H9 (cell line): ENCODE results near the gene CPLX4. TPM values are rescaled to one million over a fixed set of nuclear protein-coding genes. Genes with fewer than 3 reads are reported as not detected.

Experiments used
- DNase-seq: peaks from one replicate; pipeline ENCODE4 v3.0.0-alpha.2; 2017
- H2AFZ ChIP-seq: one replicate; pipeline ENCODE4 v1.6.1; 2013; ENCODE audit warnings: mild to moderate bottlenecking, low read length, control low read depth, moderate library complexity
- H2AK5ac ChIP-seq: 2 replicates; pipeline ENCODE4 v1.6.1; 2013; ENCODE audit warnings: low read length, control low read depth, mixed read lengths; ENCODE audit not compliant: insufficient read length
- H2BK120ac ChIP-seq: one replicate; pipeline ENCODE4 v1.6.1; 2013; ENCODE audit warnings: low read depth, mild to moderate bottlenecking, low read length, control low read depth, inconsistent platforms; ENCODE audit not compliant: poor library complexity, severe bottlenecking
- H2BK12ac ChIP-seq: 2 replicates; pipeline ENCODE4 v1.6.1; 2013; ENCODE audit warnings: low read length, control low read depth, mixed read lengths, low read depth; ENCODE audit not compliant: insufficient read length
- H2BK15ac ChIP-seq: 2 replicates; pipeline ENCODE4 v1.6.1; 2013; ENCODE audit warnings: low read depth, low read length, control low read depth
- H2BK20ac ChIP-seq: one replicate; pipeline ENCODE4 v1.6.1; 2013; ENCODE audit warnings: low read depth, mild to moderate bottlenecking, low read length, control low read depth, inconsistent platforms; ENCODE audit not compliant: poor library complexity, severe bottlenecking
- H2BK5ac ChIP-seq: 2 replicates; pipeline ENCODE4 v1.6.1; 2013; ENCODE audit warnings: low read length, control low read depth, mixed read lengths; ENCODE audit not compliant: insufficient read length
- H3K14ac ChIP-seq: 2 replicates; pipeline ENCODE4 v1.6.1; 2013; ENCODE audit warnings: low read length, control low read depth; ENCODE audit not compliant: insufficient read depth
- H3K18ac ChIP-seq: 2 replicates; pipeline ENCODE4 v1.6.1; 2013; ENCODE audit warnings: low read depth, mild to moderate bottlenecking, mixed read lengths, low read length, control low read depth; ENCODE audit not compliant: insufficient read length
- H3K23ac ChIP-seq: 2 replicates; pipeline ENCODE4 v1.6.1; 2013; ENCODE audit warnings: low read length, control low read depth, mixed read lengths, low read depth; ENCODE audit not compliant: insufficient read length
- H3K23me2 ChIP-seq: 2 replicates; pipeline ENCODE4 v1.6.1; 2013; ENCODE audit warnings: low read depth, mild to moderate bottlenecking, mixed read lengths, low read length, control low read depth; ENCODE audit not compliant: insufficient read length, poor library complexity, severe bottlenecking
- H3K27ac ChIP-seq: 2 replicates; pipeline ENCODE4 v1.5.1; 2013; ENCODE audit warnings: low read length, control low read depth, mixed read lengths, low read depth; ENCODE audit not compliant: insufficient read length
- H3K27me3 ChIP-seq: 2 replicates; pipeline ENCODE4 v1.6.1; 2013; ENCODE audit warnings: low read length, control low read depth, inconsistent platforms; ENCODE audit not compliant: insufficient read depth
- H3K4ac ChIP-seq: 2 replicates; pipeline ENCODE4 v1.6.1; 2013; ENCODE audit warnings: low read depth, mild to moderate bottlenecking, control low read depth, inconsistent platforms, low read length, moderate library complexity
- H3K4me1 ChIP-seq: 2 replicates; pipeline ENCODE4 v1.6.1; 2013; ENCODE audit warnings: low read length, control low read depth, inconsistent platforms; ENCODE audit not compliant: insufficient read depth
- H3K4me2 ChIP-seq: 2 replicates; pipeline ENCODE4 v1.6.1; 2013; ENCODE audit warnings: low read length, control low read depth, mixed read lengths; ENCODE audit not compliant: insufficient read length, insufficient read depth
- H3K56ac ChIP-seq: 2 replicates; pipeline ENCODE4 v1.6.1; 2013; ENCODE audit warnings: low read depth, mild to moderate bottlenecking, mixed read lengths, low read length, control low read depth; ENCODE audit not compliant: insufficient read length
- H3K79me1 ChIP-seq: 2 replicates; pipeline ENCODE4 v1.6.1; 2013; ENCODE audit warnings: low read depth, mild to moderate bottlenecking, moderate library complexity, low read length, control low read depth, inconsistent platforms; ENCODE audit not compliant: insufficient read depth, poor library complexity, severe bottlenecking
- H3K79me2 ChIP-seq: 2 replicates; pipeline ENCODE4 v1.6.1; 2013; ENCODE audit warnings: low read length, control low read depth, inconsistent platforms; ENCODE audit not compliant: insufficient read depth
- H3K9ac ChIP-seq: 2 replicates; pipeline ENCODE4 v1.6.1; 2013; ENCODE audit warnings: low read length, control low read depth, mixed read lengths; ENCODE audit not compliant: insufficient read length; ENCODE audit errors: extremely low read depth
- H3K9me3 ChIP-seq: one replicate; pipeline ENCODE4 v1.6.1; 2013; ENCODE audit warnings: low read depth, low read length, inconsistent platforms; ENCODE audit not compliant: control insufficient read depth
- H3T11ph ChIP-seq: one replicate; pipeline ENCODE4 v1.6.1; 2013; ENCODE audit warnings: mild to moderate bottlenecking, low read length, control low read depth, inconsistent platforms
- H4K20me1 ChIP-seq: one replicate; pipeline ENCODE4 v1.6.1; 2013; ENCODE audit not compliant: control insufficient read depth, insufficient read length, insufficient read depth
- H4K5ac ChIP-seq: 2 replicates; pipeline ENCODE4 v1.6.1; 2013; ENCODE audit warnings: low read depth, mild to moderate bottlenecking, mixed read lengths, low read length, control low read depth; ENCODE audit not compliant: insufficient read length
- H4K8ac ChIP-seq: replicated peaks from 2 replicates; pipeline ENCODE4 v1.6.1; 2013; ENCODE audit warnings: low read length, control low read depth, mixed read lengths, low read depth; ENCODE audit not compliant: insufficient read length
- H4K91ac ChIP-seq: 2 replicates; pipeline ENCODE4 v1.6.1; 2013; ENCODE audit warnings: low read depth, mild to moderate bottlenecking, moderate library complexity, mixed read lengths, low read length, control low read depth; ENCODE audit not compliant: insufficient read length
- H3K27ac Mint-ChIP-seq, 3 experiments: 2 replicates in 2 of 3; 3 replicates in 1 of 3; pipeline ENCODE4 v1.8.0; 2020 to 2021; ENCODE audit warnings: mixed read lengths in 3 of 3, mild to moderate bottlenecking in 1 of 3, moderate library complexity in 1 of 3
- H3K27me3 Mint-ChIP-seq: 2 replicates; pipeline ENCODE4 v1.8.0; 2021; ENCODE audit warnings: low read depth, mild to moderate bottlenecking, moderate library complexity, mixed read lengths
- H3K36me3 Mint-ChIP-seq, 3 experiments: 2 replicates in 2 of 3; 3 replicates in 1 of 3; pipeline ENCODE4 v1.8.0; 2020 to 2021; ENCODE audit warnings: low read depth in 3 of 3, mixed read lengths in 3 of 3; ENCODE audit not compliant: insufficient read depth in 1 of 3
- H3K4me1 Mint-ChIP-seq, 2 experiments: 2 replicates each; pipeline ENCODE4 v1.8.0; 2020; ENCODE audit warnings: mixed read lengths in 2 of 2
- H3K4me3 Mint-ChIP-seq, 2 experiments: 2 replicates in 1 of 2; 3 replicates in 1 of 2; pipeline ENCODE4 v1.8.0; 2020 to 2021; ENCODE audit warnings: mild to moderate bottlenecking in 2 of 2, mixed read lengths in 2 of 2, moderate library complexity in 1 of 2
- H3K9me3 Mint-ChIP-seq, 2 experiments: 2 replicates in 1 of 2; 3 replicates in 1 of 2; pipeline ENCODE4 v1.8.0; 2020; ENCODE audit warnings: mild to moderate bottlenecking in 2 of 2, mixed read lengths in 2 of 2, moderate library complexity in 1 of 2
- CTCF ChIP-seq: fragments of 200-600 bp; sonication (generic); conservative IDR thresholded peaks from 3 replicates; pipeline ENCODE4 v1.8.0; 2021; ENCODE audit warnings: antibody characterized with exemption, mild to moderate bottlenecking
- WGBS: extraction: QIAGEN DNeasy Blood & Tissue Kit; methylation state at CpG from one replicate; pipeline ENCODE4 v1.1.7; 2013; ENCODE audit warnings: missing lambda C conversion rate, low lambda C conversion rate, mixed read lengths; ENCODE audit not compliant: insufficient read length; ENCODE audit errors: extremely low coverage; 5-methylcytosine and 5-hydroxymethylcytosine counted together
- total RNA-seq: library from RNA; stranded (reverse); gene quantifications from 2 replicates; pipeline ENCODE4 v1.2.1, GENCODE V29; 2021

Gene CPLX4
- total RNA-seq, 1 experiment from 2014 or later, result not detected

GRCh38 chr18:59303656-59304195, 14.7 kb downstream of the CPLX4 start:
- Histone ChIP-seq H3K79me1 (no peaks in the 10 kb centered on the region), H3K79me2 (no peaks in the 10 kb centered on the region), H3K14ac (no peak overlapping the region), H2BK5ac (no peak overlapping the region), H3K27me3 (no peaks in the 10 kb centered on the region), H2AK5ac (no peak overlapping the region), H3K18ac (no peak overlapping the region), H3K4me1 (no peaks in the 10 kb centered on the region), H4K8ac (no peak overlapping the region), H4K5ac (no peak overlapping the region), H3K4me2 (no peak overlapping the region), H3K56ac (no peak overlapping the region), H2BK20ac (no peak overlapping the region), H4K20me1 (no peaks in the 10 kb centered on the region), H3K23ac (no peak overlapping the region), H3K23me2 (no peaks in the 10 kb centered on the region), H3K4ac (no peak overlapping the region), H3K9ac (no peak overlapping the region), H2BK120ac (no peak overlapping the region), H4K91ac (no peak overlapping the region), H3T11ph (no peak overlapping the region), H2AFZ (no peak overlapping the region), H3K27ac (no peak overlapping the region), H2BK15ac (no peak overlapping the region), H3K9me3 (no peaks in the 10 kb centered on the region), H2BK12ac (no peak overlapping the region)
- no CpG with 5 or more reads among the region's 9 CpGs for WGBS
- no peaks in the 10 kb centered on the region for H3K9me3 Mint-ChIP-seq
- TF ChIP-seq CTCF, result no peak
- peaks cover 0 to 3% of the 10 kb centered on the region in 2 experiments; a peak in 1 of 4 replicates for H3K4me1 Mint-ChIP-seq
- H3K27ac Mint-ChIP-seq, result no peak overlapping the region
- no peaks in the 10 kb centered on the region for H3K36me3 Mint-ChIP-seq
- no peak overlapping the region for H3K4me3 Mint-ChIP-seq
- peaks cover 49% of the 10 kb centered on the region for H3K27me3 Mint-ChIP-seq
- DNase-seq, result no peak
